HT-29 (cell line): ENCODE data around the gene UPK3A. TPM values are rescaled to one million over a fixed set of nuclear protein-coding genes. Genes with fewer than 3 reads are reported as not detected.

Experiments used
- DNase-seq: peaks from one replicate; pipeline ENCODE4 v3.0.0-alpha.2; 2015; ENCODE audit warnings: low spot score
- total RNA-seq: library from RNA; depleted of rRNA; stranded (reverse); fragments of >200 nt; shearing (Covaris generic); gene quantifications from 2 replicates; pipeline ENCODE4 v1.2.3, GENCODE V29; 2014; rRNA removed

The UPK3A gene
- total RNA-seq: 4.7 and 6.0 TPM in 2 replicates

- peak; percentile 70 for DNase-seq
Observed at GRCh38 chr22:45284705-45285262, at the start of gene UPK3A. Gene UPK3A, plus strand, starts transcription at chr22:45284949. Its CDS starts 65 bp downstream, at chr22:45285014.

- DNase-seq: no peak
Observed at GRCh38 chr22:45235101-45235777, 49.5 kb upstream of the UPK3A start.

GRCh38 chr22:45235851-45236342 lies 48.9 kb upstream of the UPK3A start:
- no peak for DNase-seq

GRCh38 chr22:45237065-45237990 lies 47.4 kb upstream of the UPK3A start:
- DNase-seq: no peak

GRCh38 chr22:45238076-45238956 lies 46.4 kb upstream of the UPK3A start:
- DNase-seq: no peak

GRCh38 chr22:45238957-45239680 lies 45.6 kb upstream of the UPK3A start:
- DNase-seq: no peak

- no peak for DNase-seq
Observed at GRCh38 chr22:45239681-45240051, 45.1 kb upstream of the UPK3A start.

GRCh38 chr22:45240104-45240809 lies 44.5 kb upstream of the UPK3A start:
- DNase-seq: no peak

- peak; percentile 37 for DNase-seq
Observed at GRCh38 chr22:45240810-45241631, 43.7 kb upstream of the UPK3A start, which contains the start of gene KIAA0930. Gene KIAA0930, minus strand, starts transcription at chr22:45240894. Its CDS starts 191 bp downstream, at chr22:45240703.

GRCh38 chr22:45242778-45243191 lies 42.0 kb upstream of the UPK3A start:
- no peak for DNase-seq

GRCh38 chr22:45244916-45245315 lies 39.8 kb upstream of the UPK3A start:
- DNase-seq: no peak

GRCh38 chr22:45246060-45246985 lies 38.4 kb upstream of the UPK3A start:
- DNase-seq: peak; percentile 93

- no peak for DNase-seq
Observed at GRCh38 chr22:45248832-45249561, 35.8 kb upstream of the UPK3A start.

GRCh38 chr22:45251825-45252224 lies 32.9 kb upstream of the UPK3A start:
- DNase-seq: no peak

GRCh38 chr22:45253039-45253641 lies 31.6 kb upstream of the UPK3A start:
- no peak for DNase-seq

GRCh38 chr22:45254388-45254787 lies 30.4 kb upstream of the UPK3A start:
- no peak for DNase-seq
